Keratinocyte (primary cell): ENCODE results near the gene PTPN14. TPM values are rescaled to one million over a fixed set of nuclear protein-coding genes. Genes with fewer than 3 reads are reported as not detected.
"Not testable (repeated sequence)": the region's sequence is repeated elsewhere in the genome, so short reads cannot be mapped to it uniquely, and the experiment has no call there.

Experiments
- DNase-seq: peaks from one replicate; pipeline ENCODE4 v3.0.0-alpha.2; 2011; ENCODE audit warnings: low read depth, missing footprints, low spot score
- FAIRE-seq: peaks from 2 replicates; lab custom pipeline; 2011; peaks lifted over from hg19 to GRCh38; lab: Jason Lieb, UNC
- H2AFZ ChIP-seq: 2 replicates; pipeline ENCODE4 v1.6.0; 2012; ENCODE audit warnings: low read length, control low read depth, inconsistent platforms; ENCODE audit not compliant: control insufficient read depth
- H3K27ac ChIP-seq: 2 replicates; pipeline ENCODE4 v1.5.1; 2011; ENCODE audit warnings: low read length; ENCODE audit not compliant: control insufficient read depth, insufficient read depth
- H3K27me3 ChIP-seq: 3 replicates; pipeline ENCODE4 v1.6.0; 2011; ENCODE audit warnings: low read length; ENCODE audit not compliant: control insufficient read depth, insufficient read depth; ENCODE audit errors: extremely low read depth
- H3K36me3 ChIP-seq, 2 experiments: 2 replicates in 1 of 2; 3 replicates in 1 of 2; pipeline ENCODE4 v1.5.1; 2011; ENCODE audit warnings: low read length in 2 of 2, mild to moderate bottlenecking in 1 of 2; ENCODE audit not compliant: control insufficient read depth in 2 of 2, insufficient read depth in 2 of 2; ENCODE audit errors: extremely low read depth in 1 of 2
- H3K4me1 ChIP-seq: 3 replicates; pipeline ENCODE4 v1.5.1; 2011; ENCODE audit warnings: low read length; ENCODE audit not compliant: control insufficient read depth, insufficient read depth; ENCODE audit errors: extremely low read depth
- H3K4me2 ChIP-seq: 3 replicates; pipeline ENCODE4 v1.6.0; 2011; ENCODE audit warnings: low read depth, low read length; ENCODE audit not compliant: control insufficient read depth, insufficient read depth; ENCODE audit errors: extremely low read depth
- H3K4me3 ChIP-seq, 3 experiments: fragments of 200-600 bp in 1 of 3; sonication (generic) in 1 of 3; 2 replicates in 2 of 3; 3 replicates in 1 of 3; pipeline ENCODE4 v1.5.1; 2011 to 2016; ENCODE audit warnings: low read length in 3 of 3, mild to moderate bottlenecking in 3 of 3, control low read depth in 2 of 3, inconsistent platforms in 1 of 3, low read depth in 1 of 3, mixed read lengths in 1 of 3, mixed run types in 1 of 3, moderate library complexity in 1 of 3; ENCODE audit not compliant: control insufficient read depth in 2 of 3, insufficient read depth in 2 of 3; ENCODE audit errors: extremely low read depth in 1 of 3
- H3K79me2 ChIP-seq: 2 replicates; pipeline ENCODE4 v1.6.0; 2012; ENCODE audit warnings: low read length; ENCODE audit not compliant: control insufficient read depth, insufficient read depth
- H3K9ac ChIP-seq: 3 replicates; pipeline ENCODE4 v1.6.0; 2011; ENCODE audit warnings: low read length; ENCODE audit not compliant: control insufficient read depth, insufficient read depth; ENCODE audit errors: extremely low read depth
- H3K9me1 ChIP-seq: 3 replicates; pipeline ENCODE4 v1.6.0; 2011; ENCODE audit warnings: low read length; ENCODE audit not compliant: control insufficient read depth, insufficient read depth; ENCODE audit errors: extremely low read depth
- H3K9me3 ChIP-seq: 2 replicates; pipeline ENCODE4 v1.5.1; 2012; ENCODE audit warnings: low read depth, low read length; ENCODE audit not compliant: control insufficient read depth
- H4K20me1 ChIP-seq: 3 replicates; pipeline ENCODE4 v1.6.0; 2011; ENCODE audit warnings: low read length; ENCODE audit not compliant: control insufficient read depth, insufficient read depth; ENCODE audit errors: extremely low read depth
- CTCF ChIP-seq, 3 experiments: IDR thresholded peaks in 1 of 3; conservative IDR thresholded peaks in 1 of 3; optimal IDR thresholded peaks in 1 of 3; 2 replicates in 2 of 3; 3 replicates in 1 of 3; pipeline versions ENCODE3 to v1.5.1; 2011; ENCODE audit warnings: low read length in 3 of 3, mild to moderate bottlenecking in 3 of 3, moderate library complexity in 2 of 3, control low read depth in 1 of 3, inconsistent platforms in 1 of 3; ENCODE audit not compliant: insufficient read depth in 2 of 3; ENCODE audit errors: extremely low read depth in 1 of 3
- EZH2 ChIP-seq: IDR thresholded peaks from one replicate; pipeline ENCODE4 v1.6.1; 2012; ENCODE audit warnings: inconsistent platforms, mild to moderate bottlenecking, low read length, moderate library complexity
- dilution Hi-C: fragments of 300-500 bp; cut with MboI; formaldehyde crosslinking; loops from one replicate; pipeline ENCODE4 v1.7.0; 2020; ENCODE audit warnings: low sequenced_read_pairs; ENCODE audit not compliant: extremely low pct_ligation_motif_present
- polyA plus RNA-seq, 5 experiments: library from polyadenylated mRNA; depleted of rRNA in 3 of 5; stranded (reverse) in 3 of 5; stranded (forward) in 1 of 5; unstranded in 1 of 5; fragments of >200 nt; gene quantifications; 1 replicate in 1 of 5; 2 replicates in 3 of 5; 3 replicates in 1 of 5; pipeline versions ENCODE4 v1.2.1 to v1.2.3, GENCODE V29; 2011 to 2012; ENCODE audit warnings: missing spikeins in 2 of 5, low read depth in 1 of 5, low replicate concordance in 1 of 5

The PTPN14 gene
- polyA plus RNA-seq, 1 donor (not counting 4 experiments of a cell fraction or from before 2014, with no cell fraction given), result 29.9 TPM

GRCh38 chr1:214481983-214482634, 69.3 kb downstream of the PTPN14 start:
- H3K27me3 ChIP-seq, H3K9me1 ChIP-seq, H2AFZ ChIP-seq, dilution Hi-C loops, H3K4me3 ChIP-seq, H3K9me3 ChIP-seq, H4K20me1 ChIP-seq, H3K4me2 ChIP-seq, H3K9ac ChIP-seq, DNase-seq, FAIRE-seq, H3K27ac ChIP-seq: not testable (repeated sequence)
- H3K36me3 ChIP-seq, result peaks cover 2 to 11% of the 10 kb centered on the region in 2 experiments
- H3K4me1 ChIP-seq, result peaks cover 35% of the 10 kb centered on the region
- peaks cover 81% of the 10 kb centered on the region for H3K79me2 ChIP-seq

- dilution Hi-C loops, result no loop called here
Observed at GRCh38 chr1:214476986-214477870, 74.2 kb downstream of the PTPN14 start.

More at GRCh38 chr1:214476986-214477870, 74.2 kb downstream of the PTPN14 start:
- H3K4me2 ChIP-seq, result peak overlapping the region; percentile 98
- H3K9me3 ChIP-seq, result no peaks in the 10 kb centered on the region
- peaks cover 73% of the 10 kb centered on the region for H3K79me2 ChIP-seq
- no peak overlapping the region for H2AFZ ChIP-seq
- TF ChIP-seq CTCF (optimal IDR thresholded peaks at IDR 0.05 in 1 of 3, IDR thresholded peaks at IDR 0.05 in 1 of 3, conservative IDR thresholded peaks at IDR 0.05 in 1 of 3; ENCODE audit: extremely low read depth in 1 of 3, insufficient read depth in 2 of 3, low read length in 3 of 3) (no peak), EZH2 (no peak)
- H3K27ac ChIP-seq, result peak overlapping the region; percentile 100
- H3K9me1 ChIP-seq, result no peaks in the 10 kb centered on the region
- FAIRE-seq (peak; percentile 96), DNase-seq (peak; percentile 97)
- H3K4me3 ChIP-seq, result peak overlapping the region; percentile 21 to 73 (median 70)
- H3K4me1 ChIP-seq, result peaks cover 71% of the 10 kb centered on the region
- peak overlapping the region; percentile 95 for H3K9ac ChIP-seq
- no peaks in the 10 kb centered on the region for H3K36me3 ChIP-seq
- H4K20me1 ChIP-seq, result no peaks in the 10 kb centered on the region
- H3K27me3 ChIP-seq, result no peaks in the 10 kb centered on the region
